ENCODE results near the gene ZNF300. TPM values are rescaled to one million over a fixed set of nuclear protein-coding genes. Genes with fewer than 3 reads are reported as not detected.

Gene ZNF300
- total and polyA plus RNA-seq, 10 of the 15 experiments (the other 5 are each of a cell fraction or from before 2014, with no cell fraction given), result 0.03 to 1.5 (median 0.16) TPM; not detected in 1

GRCh38 chr5:150846654-150847333 is 58.0 kb downstream of the ZNF300 start:
- Histone ChIP-seq H3K27me3 (replicated peaks in 1 of 2; ENCODE audit: control insufficient read depth in 2 of 2, insufficient read depth in 2 of 2, low read length in 1 of 2) (no peaks in the 10 kb centered on the region), H3K27ac (ENCODE audit: control insufficient read depth, insufficient read depth) (no peak overlapping the region), H2AFZ (ENCODE audit: control insufficient read depth, low read depth, low read length) (peak overlapping the region; percentile 84), H3K9me3 (replicated peaks; ENCODE audit: control insufficient read depth, insufficient read depth, low read length) (no peaks in the 10 kb centered on the region; the same call in 2 of the 3 replicates), H3K4me3 (peak overlapping the region; percentile 32; the same call in 1 of the 2 replicates), H3K79me2 (ENCODE audit: control insufficient read depth, insufficient read depth, low read length) (no peaks in the 10 kb centered on the region), H3K9ac (ENCODE audit: control insufficient read depth, insufficient read depth, low read length) (no peak overlapping the region), H3K36me3 (ENCODE audit: control insufficient read depth in 2 of 2, insufficient read depth in 2 of 2, low read length in 1 of 2) (no peaks in the 10 kb centered on the region), H3K4me2 (ENCODE audit: control insufficient read depth, insufficient read depth) (peak overlapping the region; percentile 93), H4K20me1 (ENCODE audit: control insufficient read depth, insufficient read depth) (no peaks in the 10 kb centered on the region), H3K4me1 (ENCODE audit: control insufficient read depth, insufficient read depth, low read length) (peaks cover 7% of the 10 kb centered on the region)
- POLR2A ChIA-PET, result interaction anchor here (1.0 to 2.0 kb wide), 2 partner anchors 146 to 286 kb away, joined by 3 to 8 read pairs; partner anchors contain the start of gene RBM22
- ATAC-seq (peak; percentile 97), DNase-seq (ENCODE audit: low read depth, low spot score) (peak; percentile 67), FAIRE-seq (peak; percentile 99)
- in situ Hi-C loops (cut with MboI), result loop anchor here (5.0 kb wide), 3 partner anchors 49 to 389 kb away; no protein-coding TSS in a partner anchor
- intact Hi-C loops (cut with micrococcal nuclease; ENCODE audit: unreplicated experiment), result loop anchor here (1.0 to 5.0 kb wide), 6 partner anchors 45 to 389 kb away; no protein-coding TSS in a partner anchor
- 29% methylated on average over 22 of the region's 22 CpGs for WGBS (ENCODE audit: insufficient coverage, insufficient replicate concordance, low lambda C conversion rate, missing lambda C conversion rate)
- RAD21 ChIA-PET (ENCODE audit: unreplicated experiment), result interaction anchor here (0.6 to 3.9 kb wide), 25 partner anchors 40 to 390 kb away, joined by 3 to 43 read pairs (median 3); partner anchors contain the start of genes RBM22 and SMIM3
- CTCF ChIA-PET, result interaction anchor here (0.7 to 4.0 kb wide), 36 partner anchors 8 to 469 kb away, joined by 3 to 90 read pairs (median 4); partner anchors contain the start of genes MYOZ3, RBM22 and SMIM3
- SMC1A ChIA-PET (ENCODE audit: uncharacterized antibody, unreplicated experiment), result interaction anchor here (0.9 to 3.8 kb wide), 18 partner anchors 8 to 448 kb away, joined by 3 to 40 read pairs (median 4); partner anchors contain the start of genes DCTN4 and RBM22
- BruUV-seq (replicated peaks), result no TSS peak
- peak; percentile 68 for TF ChIP-seq YY1 (IDR thresholded peaks at IDR 0.05; ENCODE audit: low read depth, low read length)
- no peak for TF ChIP-seq FOXK2 (IDR thresholded peaks at IDR 0.05)
- TF ChIP-seq TCF7 (IDR thresholded peaks at IDR 0.05; ENCODE audit: borderline replicate concordance), result no peak
- no peak for TF ChIP-seq ZSCAN29 (IDR thresholded peaks at IDR 0.05)
- no peak for TF ChIP-seq E4F1 (IDR thresholded peaks at IDR 0.05; ENCODE audit: borderline replicate concordance, partially characterized antibody)
- TF ChIP-seq FOS (IDR thresholded peaks at IDR 0.05; ENCODE audit: borderline replicate concordance, extremely low read depth, insufficient read length), result no peak
- TF ChIP-seq SMAD1 (IDR thresholded peaks at IDR 0.05; ENCODE audit: low read depth, partially characterized antibody), result no peak
- no peak for TF ChIP-seq GABPA (IDR thresholded peaks at IDR 0.05; ENCODE audit: low read depth)
- TF ChIP-seq HDGF (IDR thresholded peaks at IDR 0.05), result no peak
- TF ChIP-seq YBX1 (IDR thresholded peaks at IDR 0.05), result no peak
- no peak for TF ChIP-seq USF2 (IDR thresholded peaks at IDR 0.05; ENCODE audit: borderline replicate concordance, low read depth, low read length)
- TF ChIP-seq IRF5 (IDR thresholded peaks at IDR 0.05; ENCODE audit: borderline replicate concordance), result no peak
- TF ChIP-seq SREBF2 (IDR thresholded peaks at IDR 0.05; ENCODE audit: low read length), result no peak
- TF ChIP-seq MYC (IDR thresholded peaks at IDR 0.05; ENCODE audit: insufficient read depth, insufficient read length, insufficient replicate concordance, low read length, severe bottlenecking), result no peak
- peak; percentile 87 for TF ChIP-seq SMC3 (IDR thresholded peaks at IDR 0.05; ENCODE audit: borderline replicate concordance, low read length)
- TF ChIP-seq JUND (IDR thresholded peaks at IDR 0.05; ENCODE audit: low read depth, low read length), result peak; percentile 83
- no peak for TF ChIP-seq ZNF207 (IDR thresholded peaks at IDR 0.05; ENCODE audit: borderline replicate concordance)
- TF ChIP-seq CBX3 (IDR thresholded peaks at IDR 0.05; ENCODE audit: borderline replicate concordance, low read depth), result no peak
- TF ChIP-seq HDAC2 (IDR thresholded peaks at IDR 0.05), result no peak
- no peak for TF ChIP-seq FOXM1 (IDR thresholded peaks at IDR 0.05; ENCODE audit: low read depth, low read length)
- peak; percentile 71 for TF ChIP-seq JUNB (IDR thresholded peaks at IDR 0.05)
